Neural progenitor cell (in vitro differentiated cells): ENCODE measurements around the gene GANC. TPM values are rescaled to one million over a fixed set of nuclear protein-coding genes. Genes with fewer than 3 reads are reported as not detected.

Experiments
- DNase-seq: peaks from one replicate; pipeline ENCODE4 v3.0.0-alpha.2; 2016; ENCODE audit warnings: low spot score
- H2AFZ ChIP-seq: fragments of 200-600 bp; sonication (generic); replicated peaks from 2 replicates; pipeline ENCODE4 v1.6.1; 2016; ENCODE audit warnings: antibody characterized with exemption
- H3F3A ChIP-seq: fragments of 200-600 bp; sonication (generic); 2 replicates; pipeline ENCODE4 v1.6.1; 2016; ENCODE audit warnings: antibody characterized with exemption, low read depth
- H3K27ac ChIP-seq: fragments of 200-600 bp; sonication (generic); 2 replicates; pipeline ENCODE4 v1.5.1; 2016; ENCODE audit warnings: mild to moderate bottlenecking
- H3K27me3 ChIP-seq: fragments of 200-600 bp; sonication (generic); 2 replicates; pipeline ENCODE4 v1.6.1; 2016; ENCODE audit warnings: mild to moderate bottlenecking, moderate library complexity
- H3K36me3 ChIP-seq: fragments of 200-600 bp; sonication (generic); 2 replicates; pipeline ENCODE4 v1.5.1; 2016
- H3K4me1 ChIP-seq: fragments of 200-600 bp; sonication (generic); 2 replicates; pipeline ENCODE4 v1.6.1; 2016; ENCODE audit warnings: mixed run types
- H3K4me2 ChIP-seq: fragments of 200-600 bp; sonication (generic); 2 replicates; pipeline ENCODE4 v1.6.1; 2016
- H3K4me3 ChIP-seq: fragments of 200-600 bp; sonication (generic); 2 replicates; pipeline ENCODE4 v1.5.1; 2016
- H3K79me2 ChIP-seq: fragments of 200-600 bp; sonication (generic); 2 replicates; pipeline ENCODE4 v1.6.1; 2016; ENCODE audit warnings: low read depth
- H3K9ac ChIP-seq: fragments of 200-600 bp; sonication (generic); 2 replicates; pipeline ENCODE4 v1.6.1; 2016
- H3K9me3 ChIP-seq: fragments of 200-600 bp; sonication (generic); 2 replicates; pipeline ENCODE4 v1.5.1; 2016; ENCODE audit warnings: low read depth
- H4K20me1 ChIP-seq: fragments of 200-600 bp; sonication (generic); 2 replicates; pipeline ENCODE4 v1.6.1; 2016; ENCODE audit warnings: low read depth
- H3K27ac Mint-ChIP-seq: 3 replicates; pipeline ENCODE4 v1.8.0; 2021; ENCODE audit warnings: mixed read lengths
- H3K27me3 Mint-ChIP-seq: 2 replicates; pipeline ENCODE4 v1.8.0; 2022; ENCODE audit warnings: low read depth, mild to moderate bottlenecking, inconsistent platforms, moderate library complexity, mixed read lengths; ENCODE audit not compliant: insufficient read depth
- H3K36me3 Mint-ChIP-seq: 3 replicates; pipeline ENCODE4 v1.8.0; 2021; ENCODE audit warnings: mixed read lengths
- H3K4me1 Mint-ChIP-seq: 3 replicates; pipeline ENCODE4 v1.8.0; 2021; ENCODE audit warnings: mixed read lengths
- H3K4me3 Mint-ChIP-seq: 3 replicates; pipeline ENCODE4 v1.8.0; 2021; ENCODE audit warnings: mild to moderate bottlenecking, moderate library complexity, mixed read lengths
- H3K9me3 Mint-ChIP-seq: 3 replicates; pipeline ENCODE4 v1.8.0; 2020; ENCODE audit warnings: mixed read lengths
- CTCF ChIP-seq: fragments of 200-600 bp; sonication (generic); IDR thresholded peaks from 2 replicates; pipeline ENCODE4 v1.5.1; 2017; ENCODE audit warnings: antibody characterized with exemption, mild to moderate bottlenecking
- EZH2 ChIP-seq: fragments of 200-600 bp; sonication (generic); IDR thresholded peaks from 2 replicates; pipeline ENCODE4 v1.6.1; 2017; ENCODE audit warnings: antibody characterized with exemption, mild to moderate bottlenecking, moderate library complexity
- EZH2phosphoT487 ChIP-seq: fragments of 200-600 bp; sonication (generic); IDR thresholded peaks from 2 replicates; pipeline ENCODE4 v1.6.1; 2017; ENCODE audit warnings: antibody characterized with exemption
- total RNA-seq: library from RNA; depleted of rRNA; stranded (reverse); fragments of >200 nt; gene quantifications from 2 replicates; pipeline ENCODE4 v1.2.3, GENCODE V29; 2015; ENCODE audit warnings: low replicate concordance

The GANC gene
- total RNA-seq, 1 donor from 2014 or later = 22.7 TPM

- Histone ChIP-seq H4K20me1 (no peaks in the 10 kb centered on the region), H3K36me3 (no peaks in the 10 kb centered on the region), H3K79me2 (peaks cover 17% of the 10 kb centered on the region), H3K4me2 (no peak overlapping the region), H3K9me3 (no peaks in the 10 kb centered on the region), H3K27me3 (no peaks in the 10 kb centered on the region), H3K4me3 (no peak overlapping the region), H3K9ac (no peak overlapping the region), H2AFZ (no peak overlapping the region), H3K27ac (no peak overlapping the region), H3F3A (peaks cover 19% of the 10 kb centered on the region), H3K4me1 (peaks cover 22% of the 10 kb centered on the region)
- Mint-ChIP-seq H3K9me3 (no peaks in the 10 kb centered on the region), H3K4me1 (peaks cover 29% of the 10 kb centered on the region), H3K4me3 (no peak overlapping the region), H3K36me3 (no peaks in the 10 kb centered on the region), H3K27ac (no peak overlapping the region), H3K27me3 (no peaks in the 10 kb centered on the region)
- TF ChIP-seq EZH2phosphoT487 (no peak), EZH2 (no peak), CTCF (no peak)
- no peak for DNase-seq
These were observed 3.8 kb downstream of the GANC start for GRCh38 chr15:42276762-42277161.

DNA sequence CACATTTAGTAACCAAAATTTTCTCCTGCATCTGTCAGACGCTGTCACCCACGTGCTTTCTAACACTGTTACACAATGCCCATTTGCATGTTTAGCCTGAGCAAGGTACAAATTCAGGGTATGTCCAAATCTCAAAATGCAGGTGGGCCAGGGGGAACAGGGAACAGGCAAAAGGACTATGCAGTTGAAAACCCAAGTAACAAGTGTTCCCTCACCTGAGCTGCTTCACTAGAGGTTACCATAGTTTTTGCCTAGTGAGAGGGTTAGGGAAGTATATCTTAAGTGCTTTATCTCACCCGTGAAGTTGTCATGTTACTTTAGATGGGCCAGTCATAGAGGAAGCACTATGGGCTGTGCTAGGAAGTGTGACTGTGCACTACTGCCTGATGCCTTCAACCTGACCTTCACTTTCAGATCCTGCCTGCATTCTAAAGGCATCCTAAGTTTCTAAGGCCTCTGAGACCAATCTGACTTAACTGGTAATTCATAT, 6.3 kb downstream of the GANC start:
- no peaks in the 10 kb centered on the region for H3K27me3 ChIP-seq
- H4K20me1 ChIP-seq = no peaks in the 10 kb centered on the region
- TF ChIP-seq EZH2 (no peak), CTCF (no peak), EZH2phosphoT487 (no peak)
- H3K9ac ChIP-seq = no peak overlapping the region
- no peak overlapping the region for H3K4me3 ChIP-seq
- peaks cover 5% of the 10 kb centered on the region for H3F3A ChIP-seq
- H3K4me3 Mint-ChIP-seq = no peak overlapping the region
- no peak overlapping the region for H3K27ac ChIP-seq
- H3K4me1 Mint-ChIP-seq = peaks cover 18% of the 10 kb centered on the region
- peaks cover 6% of the 10 kb centered on the region for H3K79me2 ChIP-seq
- no peaks in the 10 kb centered on the region for H3K9me3 ChIP-seq
- no peak for DNase-seq
- H3K4me1 ChIP-seq = peaks cover 14% of the 10 kb centered on the region
- H3K27ac Mint-ChIP-seq = no peak overlapping the region
- no peaks in the 10 kb centered on the region for H3K27me3 Mint-ChIP-seq
- no peak overlapping the region for H2AFZ ChIP-seq
- H3K4me2 ChIP-seq = no peak overlapping the region
- H3K36me3 Mint-ChIP-seq = peaks cover 4% of the 10 kb centered on the region
- H3K36me3 ChIP-seq = no peaks in the 10 kb centered on the region
- no peaks in the 10 kb centered on the region for H3K9me3 Mint-ChIP-seq

- no peaks in the 10 kb centered on the region for H4K20me1 ChIP-seq
- H3K4me3 Mint-ChIP-seq = no peak overlapping the region
- H3K4me3 ChIP-seq = no peak overlapping the region
- H3K9me3 Mint-ChIP-seq = no peaks in the 10 kb centered on the region
- H3K27ac ChIP-seq = no peak overlapping the region
- no peak overlapping the region for H3K4me2 ChIP-seq
- peaks cover 4% of the 10 kb centered on the region for H3K36me3 Mint-ChIP-seq
- no peaks in the 10 kb centered on the region for H3K36me3 ChIP-seq
- no peak overlapping the region for H3K9ac ChIP-seq
- no peaks in the 10 kb centered on the region for H3K4me1 ChIP-seq
- H2AFZ ChIP-seq = no peak overlapping the region
- no peak for DNase-seq
- no peak overlapping the region for H3K27ac Mint-ChIP-seq
- no peaks in the 10 kb centered on the region for H3K27me3 ChIP-seq
- H3K4me1 Mint-ChIP-seq = no peaks in the 10 kb centered on the region
- H3K27me3 Mint-ChIP-seq = no peaks in the 10 kb centered on the region
- no peak for TF ChIP-seq EZH2
- TF ChIP-seq CTCF = no peak
- TF ChIP-seq EZH2phosphoT487 = no peak
- H3K9me3 ChIP-seq = no peaks in the 10 kb centered on the region
- no peaks in the 10 kb centered on the region for H3F3A ChIP-seq
- H3K79me2 ChIP-seq = no peaks in the 10 kb centered on the region
These were observed 9.3 kb downstream of the GANC start for GRCh38 chr15:42282344-42282743.
